ENCODE results near the gene ARX. TPM values are rescaled to one million over a fixed set of nuclear protein-coding genes. Genes with fewer than 3 reads are reported as not detected.

Gene ARX
- total and polyA plus RNA-seq, 2 donors (not counting 3 experiments of a cell fraction or from before 2014, with no cell fraction given): not detected

- H3K9ac ChIP-seq (replicated peaks; ENCODE audit: extremely low read depth, insufficient read depth, low read length): no peak overlapping the region
- no peaks in the 10 kb centered on the region for H3K9me1 ChIP-seq (replicated peaks; ENCODE audit: control insufficient read depth, extremely low read depth, insufficient read depth, low read length)
- no peaks in the 10 kb centered on the region for H3K27me3 ChIP-seq (ENCODE audit: control insufficient read depth in 2 of 2, insufficient read depth in 2 of 2, low read length in 2 of 2)
- H3K4me1 ChIP-seq (ENCODE audit: control insufficient read depth, extremely low read depth, insufficient read depth, low read length): no peaks in the 10 kb centered on the region
- DNase-seq (ENCODE audit: low read depth, low spot score) (no peak), FAIRE-seq (no peak)
- H3K27ac ChIP-seq (ENCODE audit: insufficient read depth, low read depth, low read length): no peak overlapping the region
- no peak overlapping the region for H3K4me3 ChIP-seq (replicated peaks in 1 of 3; ENCODE audit: insufficient read depth in 1 of 3, low read depth in 1 of 3, low read length in 3 of 3)
- H4K20me1 ChIP-seq (replicated peaks; ENCODE audit: control insufficient read depth, extremely low read depth, insufficient read depth, low read length): no peaks in the 10 kb centered on the region
- ChIA-PET POLR2A (no interaction called here), CTCF (no interaction called here)
- dilution Hi-C loops (cut with MboI; ENCODE audit: extremely low pct_ligation_motif_present, low sequenced_read_pairs): no loop called here
- no TSS peak for BruUV-seq (replicated peaks)
- no peaks in the 10 kb centered on the region for H3K36me3 ChIP-seq (ENCODE audit: control insufficient read depth in 2 of 2, extremely low read depth in 1 of 2, insufficient read depth in 2 of 2, low read length in 2 of 2)
- no peak overlapping the region for H3K4me2 ChIP-seq (ENCODE audit: insufficient read depth, low read length)
- no peaks in the 10 kb centered on the region for H3K79me2 ChIP-seq (ENCODE audit: control insufficient read depth, insufficient read depth, low read length)
- no peak for TF ChIP-seq GATA2 (IDR thresholded peaks at IDR 0.05; ENCODE audit: insufficient read depth, insufficient read length, low read depth, low read length)
- no peak for TF ChIP-seq MYC (IDR thresholded peaks at IDR 0.05; ENCODE audit: low read depth, low read length)
- TF ChIP-seq FOS (IDR thresholded peaks at IDR 0.05; ENCODE audit: borderline replicate concordance, insufficient read depth, low read length): no peak
- no peaks in the 10 kb centered on the region for H3K9me3 ChIP-seq (replicated peaks; ENCODE audit: control insufficient read depth, insufficient read depth, low read length)
- intact Hi-C loops (cut with micrococcal nuclease): no loop called here
- no peak overlapping the region for H2AFZ ChIP-seq (ENCODE audit: low read depth, low read length)
Measured at GRCh38 chrX:24993879-24994278, 21.9 kb downstream of the ARX start.

- intact Hi-C loops (cut with micrococcal nuclease) (no loop called here), dilution Hi-C loops (cut with MboI; ENCODE audit: extremely low pct_ligation_motif_present, low sequenced_read_pairs) (no loop called here)
- H3K4me3 ChIP-seq (replicated peaks in 1 of 3; ENCODE audit: insufficient read depth in 1 of 3, low read depth in 1 of 3, low read length in 3 of 3): no peak overlapping the region
- no peak overlapping the region for H2AFZ ChIP-seq (ENCODE audit: low read depth, low read length)
- no peaks in the 10 kb centered on the region for H3K36me3 ChIP-seq (ENCODE audit: control insufficient read depth in 2 of 2, extremely low read depth in 1 of 2, insufficient read depth in 2 of 2, low read length in 2 of 2)
- no peak for TF ChIP-seq GATA2 (IDR thresholded peaks at IDR 0.05; ENCODE audit: insufficient read depth, insufficient read length, low read depth, low read length)
- TF ChIP-seq JUN (IDR thresholded peaks at IDR 0.05; ENCODE audit: borderline replicate concordance, insufficient read depth, insufficient read length, low read depth): no peak
- TF ChIP-seq POLR2A (IDR thresholded peaks at IDR 0.05; ENCODE audit: low read depth, low read length): no peak
- TF ChIP-seq POLR2AphosphoS5 (IDR thresholded peaks at IDR 0.05; ENCODE audit: insufficient read depth, low read depth, low read length): no peak
- no peak for TF ChIP-seq EZH2 (IDR thresholded peaks at IDR 0.05; ENCODE audit: borderline replicate concordance, low read depth, low read length, severe bottlenecking)
- no peak for TF ChIP-seq MYC (IDR thresholded peaks at IDR 0.05; ENCODE audit: low read depth, low read length)
- TF ChIP-seq CTCF (IDR thresholded peaks at IDR 0.05; ENCODE audit: extremely low read depth in 1 of 2, insufficient read depth in 1 of 2, low read depth in 1 of 2, low read length in 2 of 2): no peak
- TF ChIP-seq FOS (IDR thresholded peaks at IDR 0.05; ENCODE audit: borderline replicate concordance, insufficient read depth, low read length): no peak
- no peak for TF ChIP-seq MAX (IDR thresholded peaks at IDR 0.05; ENCODE audit: insufficient read depth, insufficient read length)
- ChIA-PET CTCF (no interaction called here), POLR2A (no interaction called here)
- no peaks in the 10 kb centered on the region for H3K79me2 ChIP-seq (ENCODE audit: control insufficient read depth, insufficient read depth, low read length)
- no TSS peak for BruUV-seq (replicated peaks)
- no peaks in the 10 kb centered on the region for H3K4me1 ChIP-seq (ENCODE audit: control insufficient read depth, extremely low read depth, insufficient read depth, low read length)
- H3K9me3 ChIP-seq (replicated peaks; ENCODE audit: control insufficient read depth, insufficient read depth, low read length): no peaks in the 10 kb centered on the region
- no peaks in the 10 kb centered on the region for H4K20me1 ChIP-seq (replicated peaks; ENCODE audit: control insufficient read depth, extremely low read depth, insufficient read depth, low read length)
- H3K9me1 ChIP-seq (replicated peaks; ENCODE audit: control insufficient read depth, extremely low read depth, insufficient read depth, low read length): no peaks in the 10 kb centered on the region
- H3K27me3 ChIP-seq (ENCODE audit: control insufficient read depth in 2 of 2, insufficient read depth in 2 of 2, low read length in 2 of 2): no peaks in the 10 kb centered on the region
- DNase-seq (ENCODE audit: low read depth, low spot score): no peak
- no peak overlapping the region for H3K4me2 ChIP-seq (ENCODE audit: insufficient read depth, low read length)
- no peak overlapping the region for H3K27ac ChIP-seq (ENCODE audit: insufficient read depth, low read depth, low read length)
- H3K9ac ChIP-seq (replicated peaks; ENCODE audit: extremely low read depth, insufficient read depth, low read length): no peak overlapping the region
- no peak for FAIRE-seq
Measured at GRCh38 chrX:24990535-24990934, 25.2 kb downstream of the ARX start.
